T-cell (primary cell): ENCODE data around the gene CEMIP. TPM values are rescaled to one million over a fixed set of nuclear protein-coding genes. Genes with fewer than 3 reads are reported as not detected.

Experiments used
- ATAC-seq, 4 experiments: fragments of 200-7000 bp in 3 of 4; fragments of 150-1000 bp in 1 of 4; cut with Tn5 transposase; replicated peaks in 1 of 4; 1 replicate in 3 of 4; 2 replicates in 1 of 4; pipeline ENCODE4 v1.10.0; 2021; ENCODE audit warnings: moderate library complexity in 3 of 4, mild to moderate bottlenecking in 2 of 4, moderate number of reproducible peaks in 1 of 4
- CTCF ChIA-PET, 2 donors: fragments of 300-600 bp; sonication (Branson Sonifier 250); formaldehyde crosslinking; loops; one replicate each; lab custom pipeline; 2022; ENCODE audit warnings: antibody characterized with exemption in 2 of 2; lab: Charles Lee
- POLR2A ChIA-PET, 2 donors: fragments of 300-600 bp; sonication (Branson Sonifier 250); formaldehyde crosslinking; loops; one replicate each; lab custom pipeline; 2022; ENCODE audit warnings: antibody characterized with exemption in 2 of 2; lab: Charles Lee
- DNase-seq, 35 experiments: peaks; one replicate each; pipeline versions ENCODE4 v3.0.0 to v3.0.0-alpha.2; 2013 to 2023
- H3K27ac ChIP-seq: one replicate; pipeline ENCODE4 v1.5.1; 2013; ENCODE audit warnings: low read length
- H3K27me3 ChIP-seq, 2 experiments: replicated peaks in 1 of 2; 1 replicate in 1 of 2; 2 replicates in 1 of 2; pipeline versions ENCODE4 v1.6.1 to v1.7.0; 2013; ENCODE audit warnings: low read length in 1 of 2, mixed read lengths in 1 of 2; ENCODE audit not compliant: control insufficient read depth in 2 of 2, insufficient read depth in 2 of 2; ENCODE audit errors: extremely low read depth in 1 of 2
- H3K36me3 ChIP-seq, 2 donors: 1 replicate in 1 of 2; 2 replicates in 1 of 2; pipeline versions ENCODE4 v1.6.1 to v1.7.0; 2013; ENCODE audit warnings: low read length in 1 of 2; ENCODE audit not compliant: control insufficient read depth in 2 of 2, insufficient read depth in 1 of 2; ENCODE audit errors: extremely low read depth in 1 of 2
- H3K4me1 ChIP-seq, 2 experiments: 1 replicate in 1 of 2; 2 replicates in 1 of 2; pipeline versions ENCODE4 v1.6.1 to v1.7.0; 2013; ENCODE audit warnings: low read length in 2 of 2, mixed read lengths in 1 of 2; ENCODE audit not compliant: insufficient read depth in 2 of 2, control insufficient read depth in 1 of 2; ENCODE audit errors: extremely low read depth in 1 of 2
- H3K4me3 ChIP-seq, 2 donors: 1 replicate in 1 of 2; 2 replicates in 1 of 2; pipeline versions ENCODE4 v1.5.1 to v1.7.0; 2013; ENCODE audit warnings: mild to moderate bottlenecking in 2 of 2, low read length in 1 of 2, moderate library complexity in 1 of 2; ENCODE audit not compliant: control insufficient read depth in 1 of 2; ENCODE audit errors: extremely low read depth in 1 of 2
- H3K9me3 ChIP-seq: 2 replicates; pipeline ENCODE4 v1.7.0; 2013
- H3K27ac Mint-ChIP-seq, 2 donors: one replicate each; pipeline ENCODE4 v1.8.0; 2020 to 2021; ENCODE audit warnings: mild to moderate bottlenecking in 2 of 2, mixed read lengths in 2 of 2
- H3K27me3 Mint-ChIP-seq, 2 donors: one replicate each; pipeline ENCODE4 v1.8.0; 2021 to 2022; ENCODE audit warnings: mixed read lengths in 2 of 2
- H3K36me3 Mint-ChIP-seq: one replicate; pipeline ENCODE4 v1.8.0; 2021; ENCODE audit warnings: mixed read lengths
- H3K4me1 Mint-ChIP-seq, 3 donors: one replicate each; pipeline ENCODE4 v1.8.0; 2020 to 2022; ENCODE audit warnings: mixed read lengths in 3 of 3, mild to moderate bottlenecking in 1 of 3
- H3K4me3 Mint-ChIP-seq, 3 donors: one replicate each; pipeline ENCODE4 v1.8.0; 2020 to 2022; ENCODE audit warnings: mild to moderate bottlenecking in 3 of 3, mixed read lengths in 3 of 3, moderate library complexity in 3 of 3
- H3K9me3 Mint-ChIP-seq, 3 donors: one replicate each; pipeline ENCODE4 v1.8.0; 2020 to 2022; ENCODE audit warnings: mixed read lengths in 3 of 3
- WGBS: methylation state at CpG from one replicate; pipeline ENCODE4 v1.1.5; 2013; ENCODE audit warnings: missing lambda C conversion rate; ENCODE audit not compliant: insufficient coverage; 5-methylcytosine and 5-hydroxymethylcytosine counted together
- total RNA-seq, 35 experiments: library from RNA in 6 of 35; stranded (reverse) in 6 of 35; fragments of 120-200 nt in 1 of 35; gene quantifications; one replicate each; pipeline versions ENCODE4 v1.2.1 to v1.2.4 and lab custom pipeline; 2013 to 2026

The CEMIP gene
- total RNA-seq, 5 donors from 2014 or later (not counting 1 experiment from before 2014, with no cell fraction given): 0.63 to 1.2 (median 1.2) TPM; not detected in 2

DNA sequence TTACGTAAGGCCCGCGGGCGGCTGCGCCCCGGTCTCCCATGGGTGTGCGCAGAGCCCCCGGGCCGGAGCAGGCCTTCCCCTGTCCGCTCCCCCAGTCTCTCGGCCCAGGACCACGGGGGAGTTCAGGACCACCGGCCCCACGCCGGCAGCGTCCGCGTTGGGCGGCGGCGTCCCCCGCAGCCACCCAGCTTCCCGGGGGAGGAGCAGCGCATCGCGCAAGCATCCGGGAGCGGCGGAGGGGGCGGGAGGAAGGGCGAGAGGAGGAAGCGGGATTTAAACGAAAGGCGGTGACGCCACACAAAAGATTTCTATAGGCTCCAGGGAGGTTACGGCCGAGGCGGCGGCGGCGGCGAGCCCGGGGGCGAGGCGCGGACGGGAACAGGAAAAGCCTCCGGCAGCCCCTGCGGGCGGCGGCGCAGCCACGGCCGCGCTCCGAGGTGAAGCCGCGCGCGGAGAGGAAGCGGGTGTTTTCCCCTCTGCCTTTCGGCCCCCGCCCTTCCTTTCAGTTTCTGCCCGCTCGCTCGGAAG, 221.5 kb downstream of the CEMIP start, which contains the start of gene TLNRD1:
TSS of gene TLNRD1 (plus strand) at position 300 of the 528 bp plus-strand sequence. CDS start 1,349 bp downstream, outside the sequence.
- under 1% methylated on average over 63 of the region's 66 CpGs for WGBS
- Mint-ChIP-seq H3K27ac (peak within 1 kb of the TSS; percentile 96 to 99), H3K4me1 (peaks cover 47 to 54% (median 53%) of the 10 kb centered on the region in 3 donors), H3K9me3 (peaks cover 0 to 2% (median 0%) of the 10 kb centered on the region in 3 donors), H3K4me3 (peak within 1 kb of the TSS; percentile 93 to 96 (median 94)), H3K36me3 (peaks cover 16% of the 10 kb centered on the region), H3K27me3 (no peaks in the 10 kb centered on the region)
- peaks cover 26 to 34% of the 10 kb centered on the region in 2 experiments for H3K4me1 ChIP-seq
- H3K27ac ChIP-seq: peak within 1 kb of the TSS; percentile 96
- DNase-seq (peak; percentile 64 to 92 (median 75)), ATAC-seq (peak; percentile 75 to 82 (median 77))
- peak within 1 kb of the TSS; percentile 65 to 95 for H3K4me3 ChIP-seq
- H3K36me3 ChIP-seq: peaks cover 0 to 8% of the 10 kb centered on the region in 2 donors
- H3K27me3 ChIP-seq: no peaks in the 10 kb centered on the region
- H3K9me3 ChIP-seq: no peaks in the 10 kb centered on the region
- POLR2A ChIA-PET: interaction anchor here in 1 of 2 donors (0.6 to 1.1 kb wide), 5 partner anchors 10 to 1540 kb away, joined by 3 to 4 read pairs (median 3); partner anchors contain the start of gene RPS17
- CTCF ChIA-PET: interaction anchor here in 1 of 2 donors (0.6 to 0.8 kb wide), 2 partner anchors 265 to 1689 kb away, joined by 3 to 5 read pairs; no protein-coding TSS in a partner anchor

Other genes with a start within 250 kb of the CEMIP start
- 1 to 10 TPM; 2.2 to 4.4 (median 3.0) TPM for gene ABHD17C, start 84.1 kb upstream of the CEMIP start, total RNA-seq
- gene MESD, start 210.4 kb downstream of the CEMIP start, total RNA-seq: 10 to 100 TPM; 17.7 to 32.8 (median 30.7) TPM
- gene TLNRD1, start 221.6 kb downstream of the CEMIP start, total RNA-seq: 10 to 100 TPM; 10.9 to 36.2 (median 29.8) TPM